Measurements from ENCODE around the gene NAAA.

- TF ChIP-seq CTCF (IDR thresholded peaks at IDR 0.05) (no peak), SMC3 (IDR thresholded peaks at IDR 0.05) (no peak), POLR2A (IDR thresholded peaks at IDR 0.05; ENCODE audit: low read length) (no peak), RFX5 (IDR thresholded peaks at IDR 0.05) (no peak), BCL3 (IDR thresholded peaks at IDR 0.05) (no peak), TP53 (CRISPR knock-in tag; IDR thresholded peaks at IDR 0.05) (no peak), REST (IDR thresholded peaks at IDR 0.05) (no peak)
Measured at GRCh38 chr4:75898536-75898935, 42.3 kb downstream of the NAAA start.

Data from A549 (cell line).